HG03060 (cell line): ENCODE measurements around the gene PSMD6.

Experiments
- ATAC-seq: cut with Tn5 transposase; IDR thresholded peaks from one replicate; pipeline ENCODE4 v1.9.1; 2021; ENCODE audit warnings: low read depth, moderate number of reproducible peaks; ENCODE audit not compliant: unreplicated experiment

The PSMD6 gene

GRCh38 chr3:63963496-63963895, 59.8 kb downstream of the PSMD6 start:
- ATAC-seq = no peak

DNA sequence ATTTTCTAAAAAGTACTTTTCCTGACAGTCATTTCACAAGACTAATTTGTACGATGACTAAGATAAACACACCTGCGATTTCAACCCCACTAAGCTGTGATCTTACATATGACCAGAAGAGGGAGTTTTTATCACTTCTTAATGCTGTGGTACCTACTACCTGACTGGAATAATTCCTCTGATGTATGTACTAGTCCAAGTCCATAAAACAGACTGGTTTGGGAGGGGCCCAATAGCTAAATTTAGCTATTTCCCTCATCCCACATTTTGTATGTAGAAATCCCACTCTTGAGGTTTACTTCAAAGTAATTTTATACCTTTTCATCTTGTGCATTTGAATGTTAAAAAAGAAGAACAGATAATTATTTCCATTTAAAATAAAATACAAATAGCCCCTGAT, 61.4 kb downstream of the PSMD6 start:
- ATAC-seq = peak; percentile 60
